Islet precursor cell (in vitro differentiated cells): ENCODE measurements around the gene TREM1.
"Not testable (repeated sequence)": the region's sequence is repeated elsewhere in the genome, so short reads cannot be mapped to it uniquely, and the experiment has no call there.

ENCODE experiments used
- DNase-seq: peaks from one replicate; pipeline ENCODE4 v3.0.0-alpha.2; 2018

The TREM1 gene

DNA sequence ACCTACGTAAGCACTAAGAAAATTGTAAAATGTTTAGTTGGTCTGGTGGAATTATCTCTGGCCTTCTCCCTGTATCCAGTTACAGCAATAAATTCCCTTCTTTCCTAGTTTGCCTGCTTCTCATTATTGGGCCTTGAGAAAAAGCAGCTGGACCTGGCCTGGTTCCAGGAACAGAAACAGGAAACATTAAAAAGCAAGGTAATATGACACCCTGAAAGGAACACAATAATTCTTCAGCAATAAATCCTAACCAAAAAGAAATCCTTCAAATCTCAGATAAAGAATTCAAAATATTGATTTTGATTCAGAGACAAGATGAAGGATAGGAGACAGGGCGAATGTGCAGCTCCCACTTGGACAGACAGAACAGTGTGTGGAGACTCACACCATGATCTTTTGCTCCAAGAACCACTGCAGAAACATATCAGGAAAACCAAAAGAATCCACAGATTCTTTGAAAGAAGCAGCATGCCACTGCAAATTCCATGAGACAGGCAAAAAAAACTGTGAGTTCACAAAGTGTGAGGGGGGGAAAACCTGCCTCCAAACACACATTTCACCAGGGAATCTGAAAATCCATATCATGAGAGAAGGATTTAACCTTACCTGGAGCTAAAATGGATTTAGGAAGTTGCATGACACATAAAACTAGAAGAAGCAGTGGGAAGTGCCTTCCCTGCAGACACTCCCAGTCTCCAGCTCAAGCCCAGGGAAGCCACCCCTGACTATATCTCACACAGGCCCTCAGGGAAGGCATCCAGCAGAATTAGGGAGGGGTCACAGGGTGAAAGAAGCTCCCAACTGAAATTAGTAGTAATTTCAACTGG, 28.9 kb downstream of the TREM1 start:
- DNase-seq, result peak; percentile 10

DNA sequence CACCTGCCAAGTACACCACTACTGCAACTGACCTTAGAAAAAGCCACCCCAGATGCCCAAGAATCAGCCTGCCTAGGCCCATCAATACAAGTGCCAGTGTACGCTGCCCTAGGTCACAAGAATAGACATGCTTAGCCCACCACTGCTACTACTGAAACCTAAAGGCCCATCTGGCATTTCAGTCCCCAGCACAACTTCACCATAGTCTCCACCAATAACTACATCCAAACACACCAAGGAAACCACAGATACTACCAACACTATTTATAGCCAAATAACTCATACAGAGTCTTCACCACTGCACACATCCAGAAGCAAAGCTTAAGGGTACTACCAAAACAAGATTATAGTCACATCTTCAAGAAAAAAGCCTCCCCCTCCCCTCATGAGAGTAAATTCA, 30.1 kb downstream of the TREM1 start:
- no peak for DNase-seq

DNA sequence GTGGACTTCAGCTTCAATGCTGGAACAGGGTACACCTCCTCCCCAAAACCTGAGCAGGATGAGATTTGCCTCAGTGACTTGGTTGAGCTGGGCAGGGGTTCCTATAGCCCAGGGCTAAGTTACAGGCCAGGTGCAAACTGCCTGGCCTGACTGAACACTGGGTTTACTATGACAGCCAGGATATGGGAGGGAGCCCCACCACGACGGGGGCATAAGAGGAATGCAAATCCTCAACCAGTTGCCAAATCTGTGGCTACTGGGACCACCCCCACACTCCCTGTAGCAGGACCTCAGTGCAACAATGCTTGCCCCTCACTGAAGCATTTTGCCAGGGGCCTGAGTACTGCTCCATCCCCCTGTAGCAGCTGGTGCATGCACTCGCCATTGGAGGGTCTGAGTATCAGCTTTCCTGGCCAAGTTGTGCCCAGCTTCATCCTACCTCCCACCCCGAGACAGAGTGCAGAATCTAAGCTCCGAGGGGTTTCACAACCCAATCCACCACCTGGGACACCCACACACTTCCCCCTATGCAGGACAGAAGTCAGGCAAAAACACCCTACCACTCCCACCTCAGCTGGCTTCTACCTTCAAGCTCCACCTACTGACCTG, 30.7 kb downstream of the TREM1 start:
- DNase-seq, result no peak

DNA sequence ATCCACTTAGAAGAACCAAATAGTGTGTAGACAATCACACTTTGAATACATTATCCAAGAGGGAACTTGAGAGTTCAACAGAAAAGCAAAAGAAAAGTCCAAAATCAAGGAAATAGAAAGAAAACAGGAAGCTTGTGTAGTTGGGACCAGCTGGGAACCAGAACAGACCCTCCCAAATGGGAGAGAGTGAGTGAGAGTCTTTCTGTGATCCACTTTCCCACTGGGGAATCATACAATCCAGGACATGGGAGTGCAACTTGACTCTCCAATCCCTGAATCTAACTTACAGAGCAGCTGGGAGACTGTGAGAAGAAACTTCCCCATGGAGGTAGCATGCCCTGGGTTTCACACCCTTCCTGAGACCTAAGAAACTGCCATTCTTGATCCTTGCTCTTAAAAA, 31.4 kb downstream of the TREM1 start:
- no peak for DNase-seq

DNA sequence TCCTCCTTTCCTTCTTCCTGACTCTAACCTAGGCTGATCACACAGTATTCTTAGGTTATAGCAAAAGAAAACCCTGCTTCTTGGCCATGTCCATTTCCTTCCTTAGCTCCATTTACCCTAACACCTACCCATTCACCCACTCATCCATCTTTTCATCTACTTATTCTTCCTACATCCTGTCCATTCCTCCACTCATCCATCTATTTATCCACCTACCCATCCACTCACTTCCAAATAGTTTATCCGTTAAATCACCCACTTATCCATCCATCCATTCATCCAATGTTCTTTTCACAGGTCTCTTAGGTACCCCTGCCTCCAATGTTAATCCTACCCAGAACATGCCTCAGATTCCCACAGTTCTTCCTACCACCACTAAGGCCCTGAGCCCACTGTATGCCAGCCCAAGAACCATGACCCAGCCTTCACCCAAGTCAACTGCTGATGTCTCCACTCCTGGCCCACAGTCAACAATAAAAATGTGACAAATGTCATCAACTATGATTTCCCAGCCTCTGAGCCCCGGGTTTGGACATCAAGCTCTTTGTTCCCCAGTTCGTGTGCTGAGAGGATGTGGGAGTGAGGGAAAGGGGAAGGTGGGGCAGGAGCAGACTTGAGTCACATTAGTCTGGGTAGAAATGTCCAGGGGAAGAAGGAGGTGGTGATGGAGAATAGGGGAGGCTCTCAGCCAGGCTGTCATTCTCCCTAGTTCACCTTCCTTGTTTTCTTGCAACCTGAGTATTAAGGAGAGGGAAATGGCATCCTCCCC, 33.9 kb downstream of the TREM1 start:
- DNase-seq, result peak; percentile 22

DNA sequence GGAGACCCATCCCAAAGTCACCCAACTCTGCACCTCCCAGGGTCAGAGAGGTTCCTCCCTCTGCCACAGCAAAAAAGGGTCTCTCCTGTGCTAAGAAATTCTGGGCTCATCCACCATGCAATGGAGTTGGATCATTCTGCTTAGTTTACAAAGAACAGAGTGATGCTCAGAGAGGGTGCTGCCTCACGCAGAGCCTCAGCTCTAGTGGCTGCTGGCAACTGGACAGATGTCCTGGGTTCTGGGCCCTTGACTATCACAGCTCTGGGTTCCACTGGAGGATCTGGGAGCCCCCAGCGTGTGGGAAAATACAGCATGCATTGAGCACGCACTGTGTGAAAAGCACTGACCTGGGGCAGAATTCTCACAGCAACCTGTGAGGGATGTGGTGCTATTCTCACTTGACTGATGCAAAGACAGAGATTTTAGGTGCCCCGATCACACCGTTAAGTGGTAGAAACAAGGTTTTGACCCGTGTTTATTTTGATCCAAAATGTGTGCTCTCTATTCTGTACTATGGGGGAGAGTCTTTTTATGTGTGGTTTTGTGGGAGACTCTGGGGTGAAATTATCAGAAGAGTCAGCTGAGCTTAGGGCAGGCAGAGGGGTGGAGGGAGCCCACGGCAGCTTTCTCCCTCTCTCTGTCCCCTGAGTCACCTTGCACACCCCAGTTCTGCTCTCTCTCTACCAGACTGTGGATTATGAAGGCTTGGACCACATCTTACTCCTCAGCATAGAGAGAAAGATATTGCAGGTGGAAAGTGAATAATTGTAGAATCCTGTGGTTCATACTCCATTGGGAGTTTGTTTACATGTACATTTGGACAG, 38.4 kb downstream of the TREM1 start:
- peak; percentile 24 for DNase-seq

DNA sequence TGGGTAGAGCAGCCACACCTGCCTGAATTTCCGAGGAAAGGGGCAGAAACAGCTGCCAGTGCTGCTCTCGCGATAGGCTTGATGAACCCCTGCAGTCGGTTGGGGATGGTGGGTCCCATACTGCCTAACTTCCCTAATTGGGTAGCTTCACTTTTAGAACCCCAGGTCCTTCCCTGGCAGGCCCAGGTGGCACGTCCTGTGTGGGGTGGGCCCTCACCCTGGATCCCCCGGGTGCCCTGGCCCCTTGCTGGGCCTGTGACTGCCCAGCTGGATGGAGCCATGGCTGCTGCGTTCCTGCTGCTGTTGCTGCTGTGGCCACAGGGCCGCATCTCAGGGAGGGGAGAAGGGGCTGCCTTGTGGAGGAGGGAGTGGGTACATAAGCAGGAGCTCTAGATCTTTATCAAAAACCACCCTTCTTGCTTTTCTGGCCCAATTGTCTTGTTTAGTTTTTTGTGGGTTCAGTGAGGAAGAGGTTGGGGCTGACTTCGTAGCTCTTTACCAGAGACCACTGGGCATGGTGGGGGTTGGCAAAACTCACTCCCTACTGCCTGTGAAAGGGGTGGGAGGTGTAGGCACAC, 39.1 kb downstream of the TREM1 start:
- peak; percentile 29 for DNase-seq

DNA sequence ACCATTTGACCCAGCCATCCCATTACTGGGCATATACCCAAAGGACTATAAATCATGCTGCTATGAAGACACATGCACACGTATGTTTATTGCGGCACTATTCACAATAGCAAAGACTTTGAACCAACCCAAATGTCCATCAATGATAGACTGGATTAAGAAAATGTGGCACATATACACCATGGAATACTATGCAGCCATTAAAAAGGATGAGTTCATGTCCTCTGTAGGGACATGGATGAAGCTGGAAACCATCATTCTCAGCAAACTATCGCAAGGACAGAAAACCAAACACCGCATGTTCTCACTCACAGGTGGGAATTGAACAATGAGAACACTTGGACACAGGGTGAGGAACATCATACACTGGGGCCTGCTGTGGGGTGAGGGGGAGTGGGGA, 40.0 kb downstream of the TREM1 start:
- DNase-seq, result not testable (repeated sequence)

DNA sequence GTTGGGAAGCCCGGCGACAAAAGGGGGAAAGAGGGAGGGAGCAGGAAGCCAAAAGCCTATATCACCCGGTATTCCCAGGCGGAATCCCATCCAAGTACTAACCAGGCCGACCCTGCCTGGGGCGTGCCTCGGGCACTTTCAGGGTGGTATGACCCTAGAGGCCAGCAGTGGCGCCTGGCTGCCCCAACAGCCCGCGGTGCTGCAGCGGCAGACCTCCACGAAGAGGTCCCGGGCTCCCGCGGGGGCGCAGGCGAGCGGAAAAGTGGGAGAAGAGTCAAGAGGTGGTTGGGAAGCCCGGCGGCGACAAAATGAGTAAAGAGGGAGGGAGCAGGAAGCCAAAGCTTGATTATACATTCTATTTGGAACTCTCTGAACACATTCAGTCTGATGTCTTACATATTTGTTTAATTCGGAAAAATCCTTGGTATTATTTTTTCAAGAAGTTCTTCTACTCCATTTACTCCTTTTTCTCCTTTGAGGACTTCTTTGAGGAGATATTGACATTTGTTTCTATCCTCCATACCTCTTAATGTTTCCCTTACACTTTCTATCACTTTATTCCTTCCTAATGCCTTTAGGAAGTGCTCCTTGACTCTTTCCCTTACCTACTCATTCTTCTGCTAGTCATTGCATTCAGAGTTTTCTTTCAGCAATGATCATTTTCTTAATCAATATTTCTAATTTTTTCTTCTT, 46.9 kb downstream of the TREM1 start:
- peak; percentile 68 for DNase-seq

DNA sequence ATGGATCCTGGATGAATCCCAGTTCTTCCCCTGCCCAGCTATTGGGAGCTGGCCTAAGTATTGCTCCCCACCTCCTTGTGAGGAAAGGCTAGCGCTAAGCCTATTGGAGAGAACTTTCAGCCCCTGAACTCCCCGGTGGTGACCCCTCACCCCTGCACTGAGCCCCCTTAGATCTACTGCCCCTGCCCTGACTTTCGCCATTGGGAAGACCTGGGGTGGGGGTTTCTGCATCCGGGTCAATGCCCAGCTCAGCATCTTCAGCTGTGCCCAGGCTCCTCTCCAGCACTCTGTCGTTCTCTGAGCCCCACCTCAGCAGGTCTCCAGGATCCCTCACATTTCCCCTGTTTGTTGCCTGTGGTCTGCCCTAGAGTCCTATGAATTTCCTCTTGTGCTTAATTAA, 49.4 kb downstream of the TREM1 start:
- no peak for DNase-seq

DNA sequence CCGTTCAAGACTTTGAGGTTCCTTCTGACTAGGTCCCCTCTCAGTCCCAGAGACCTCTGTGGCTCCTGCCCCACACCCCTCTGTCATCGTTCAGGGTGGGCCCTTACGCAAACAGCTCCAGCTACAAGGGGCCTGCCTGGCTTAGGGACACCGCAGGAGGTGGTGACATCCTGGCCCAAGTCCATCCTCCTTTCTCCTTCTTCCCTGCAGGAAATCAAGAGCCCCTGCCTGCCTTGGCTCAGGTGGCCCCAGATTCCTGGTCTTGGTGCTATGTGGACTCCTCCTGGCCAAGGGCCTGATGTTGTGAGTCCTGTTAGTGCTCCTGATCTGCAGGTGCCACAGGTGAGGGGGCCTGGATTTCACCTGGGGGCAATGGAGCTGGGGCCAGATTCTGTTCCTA, 50.2 kb downstream of the TREM1 start:
- DNase-seq, result no peak

DNA sequence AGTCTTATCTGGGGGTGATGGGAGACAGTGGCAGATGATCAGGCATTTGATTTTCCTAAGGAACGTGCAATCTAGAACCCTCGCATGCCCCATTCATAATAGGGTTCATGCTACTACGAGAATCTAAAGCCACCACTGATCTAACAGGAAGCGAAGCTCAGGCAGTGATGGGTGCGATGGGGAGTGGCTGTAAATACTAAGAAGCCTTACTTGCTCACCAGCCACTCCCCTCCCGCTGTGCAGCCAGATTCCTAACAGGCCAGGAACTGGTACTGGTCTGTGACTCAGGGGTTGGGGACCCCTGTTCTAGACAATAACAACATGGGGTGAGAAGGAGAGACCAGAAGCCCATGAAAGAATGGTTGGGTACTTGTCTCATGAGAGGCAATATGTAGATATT, 53.8 kb downstream of the TREM1 start:
- DNase-seq, result no peak

DNA sequence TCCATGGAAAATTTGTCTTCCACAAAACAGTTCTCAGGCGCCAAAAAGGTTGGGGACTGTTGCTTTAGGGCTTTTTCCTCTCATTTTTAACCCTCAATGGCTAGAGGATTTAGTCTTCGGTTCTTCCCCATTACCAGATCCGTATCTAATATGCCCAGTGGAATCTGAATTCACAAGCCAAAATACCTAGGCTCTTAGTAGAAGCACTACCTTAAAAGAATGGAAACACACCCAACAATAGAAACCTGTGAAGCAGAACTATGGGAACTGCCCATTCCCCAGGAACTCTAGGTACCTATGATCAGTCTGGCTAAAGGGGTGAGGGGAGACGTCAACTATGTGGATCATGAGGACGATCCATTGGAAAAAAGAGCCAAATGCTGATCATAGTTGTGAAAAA, 55.2 kb downstream of the TREM1 start:
- DNase-seq, result no peak

DNA sequence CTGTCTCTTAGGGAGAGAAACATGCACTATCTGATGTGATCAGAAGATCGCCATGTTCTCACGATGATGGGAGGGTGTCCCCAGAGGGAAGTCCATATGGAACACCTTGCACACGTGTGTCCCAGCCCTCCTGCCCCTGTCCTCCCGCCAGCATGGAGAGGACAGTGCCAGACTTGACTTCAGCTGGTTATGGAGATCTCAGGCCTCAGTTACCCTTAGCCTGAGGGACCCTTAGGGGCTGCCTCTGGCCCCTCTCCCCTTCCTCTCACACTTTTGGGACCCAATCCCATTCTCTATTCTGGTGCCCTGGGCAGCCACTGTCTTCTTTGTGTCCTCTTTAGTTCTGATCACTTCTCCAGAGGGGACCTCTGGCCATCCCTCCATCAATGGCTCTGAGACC, 56.8 kb downstream of the TREM1 start:
- no peak for DNase-seq

DNA sequence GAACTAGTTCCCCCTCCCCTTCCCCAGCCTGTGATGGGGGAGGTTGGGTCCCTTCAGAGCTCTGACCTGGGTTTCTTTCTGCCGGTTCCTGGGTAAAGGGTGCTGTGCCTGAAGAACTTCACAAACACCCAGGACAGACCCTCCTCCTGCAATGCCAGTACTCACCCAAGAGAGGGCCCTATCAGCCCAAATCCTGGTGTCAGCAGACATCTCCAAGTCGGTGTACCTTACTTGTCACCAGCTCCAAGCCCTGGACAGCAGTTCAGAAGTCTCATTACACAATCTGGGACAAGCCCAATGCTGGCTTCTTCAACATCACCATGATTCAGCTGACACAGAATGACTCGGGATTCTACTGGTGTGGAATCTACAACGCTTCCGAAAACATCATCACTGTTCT, 57.9 kb downstream of the TREM1 start:
- no peak for DNase-seq

DNA sequence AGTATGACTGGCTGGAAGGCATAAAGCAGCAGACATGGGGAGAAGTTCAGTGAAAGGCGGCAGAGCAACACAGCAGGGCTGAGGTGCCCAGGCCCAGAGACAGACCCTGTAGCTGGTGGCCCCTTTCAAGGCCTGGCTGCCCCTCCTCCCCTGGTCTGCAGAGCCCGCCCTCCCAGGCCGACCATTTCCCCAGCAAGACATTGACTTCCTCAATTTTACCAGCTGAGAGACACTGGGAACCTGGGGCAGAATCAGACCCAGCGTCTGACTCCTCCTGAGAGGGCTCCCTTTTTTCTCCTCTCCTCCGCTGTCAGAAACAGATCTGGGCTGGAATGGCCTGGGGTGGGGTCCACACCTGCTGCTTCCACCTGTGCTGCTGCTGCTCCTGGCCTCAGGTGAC, 58.4 kb downstream of the TREM1 start, which contains the start of gene TREML4:
TSS of gene TREML4 (plus strand) at position 254 of the 400 bp plus-strand sequence. CDS start at position 333, 79 bp downstream.
- DNase-seq, result no peak

DNA sequence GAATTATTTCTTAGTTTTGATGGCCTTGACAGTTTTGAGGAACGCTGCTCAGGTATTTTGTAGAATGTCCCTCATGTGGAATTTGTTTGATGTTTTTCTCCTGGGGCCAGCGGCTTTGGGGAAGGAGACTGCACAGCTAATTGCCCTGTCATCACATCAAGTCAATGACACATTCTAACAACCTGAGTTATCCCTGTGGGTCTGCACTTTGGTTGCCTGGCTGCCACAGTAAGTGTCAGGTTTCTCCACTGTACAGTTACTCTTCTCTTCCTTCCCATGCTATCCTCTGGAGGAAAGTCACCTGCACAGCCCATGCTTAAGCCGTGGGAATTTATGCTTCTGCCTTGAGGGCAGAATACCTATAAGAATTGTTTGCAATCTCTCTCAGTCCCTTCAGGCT, 59.7 kb downstream of the TREM1 start:
- peak; percentile 83 for DNase-seq

DNA sequence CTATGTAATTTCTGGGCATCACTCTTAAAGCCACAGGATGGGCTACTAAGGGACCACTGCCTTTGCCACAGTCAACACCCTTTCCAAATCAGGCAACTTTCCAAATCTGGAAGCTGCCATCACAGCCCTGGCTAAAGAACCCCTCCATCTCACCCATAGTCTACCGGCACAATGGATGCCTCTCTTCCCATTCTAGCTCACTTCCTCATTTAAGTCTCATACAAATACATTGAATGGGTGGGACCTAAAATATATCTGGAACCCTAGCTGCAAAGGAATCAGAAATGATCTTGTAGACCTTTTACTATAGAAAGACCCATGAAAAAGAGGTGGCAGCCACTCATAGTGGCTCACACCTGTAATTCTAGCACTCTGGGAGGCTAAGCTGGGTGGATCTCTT, 61.7 kb downstream of the TREM1 start:
- DNase-seq, result no peak
